Endothelial cell (in vitro differentiated cells): ENCODE data around the gene CHN2. TPM values are rescaled to one million over a fixed set of nuclear protein-coding genes. Genes with fewer than 3 reads are reported as not detected.

Source experiments
- DNase-seq: peaks from one replicate; pipeline ENCODE4 v3.0.0; 2021; ENCODE audit warnings: low spot score
- H3K27ac Mint-ChIP-seq: one replicate; pipeline ENCODE4 v1.8.0; 2021; ENCODE audit warnings: mixed read lengths, inconsistent platforms; ENCODE audit not compliant: unreplicated experiment
- H3K27me3 Mint-ChIP-seq: one replicate; pipeline ENCODE4 v1.8.0; 2021; ENCODE audit warnings: mild to moderate bottlenecking, moderate library complexity, mixed read lengths, inconsistent platforms; ENCODE audit not compliant: unreplicated experiment
- H3K36me3 Mint-ChIP-seq: one replicate; pipeline ENCODE4 v1.8.0; 2021; ENCODE audit warnings: mild to moderate bottlenecking, low read depth, mixed read lengths, inconsistent platforms; ENCODE audit not compliant: unreplicated experiment
- H3K4me1 Mint-ChIP-seq: one replicate; pipeline ENCODE4 v1.8.0; 2021; ENCODE audit warnings: mild to moderate bottlenecking, mixed read lengths, inconsistent platforms; ENCODE audit not compliant: unreplicated experiment
- H3K4me3 Mint-ChIP-seq: one replicate; pipeline ENCODE4 v1.8.0; 2021; ENCODE audit warnings: mild to moderate bottlenecking, mixed read lengths, inconsistent platforms; ENCODE audit not compliant: unreplicated experiment
- H3K9me3 Mint-ChIP-seq: one replicate; pipeline ENCODE4 v1.8.0; 2021; ENCODE audit warnings: mixed read lengths, inconsistent platforms; ENCODE audit not compliant: unreplicated experiment
- total RNA-seq: library from RNA; stranded (reverse); fragmentation: NEBNext Ultra II Directional; extraction: Animal tissue kit (Norgen Biotek cat#: 25700); gene quantifications from one replicate; pipeline ENCODE4 v1.2.1, GENCODE V29; 2021; ENCODE audit not compliant: unreplicated experiment
- TF ChIP-seq, protein P1 (sequence below): fragments of 200-600 bp; sonication (generic); IDR thresholded peaks from one replicate; pipeline ENCODE4 v1.5.0; 2021; ENCODE audit warnings: antibody characterized with exemption; ENCODE audit not compliant: unreplicated experiment

The CHN2 gene
- total RNA-seq, 1 donor from 2014 or later: 3.4 TPM

DNA sequence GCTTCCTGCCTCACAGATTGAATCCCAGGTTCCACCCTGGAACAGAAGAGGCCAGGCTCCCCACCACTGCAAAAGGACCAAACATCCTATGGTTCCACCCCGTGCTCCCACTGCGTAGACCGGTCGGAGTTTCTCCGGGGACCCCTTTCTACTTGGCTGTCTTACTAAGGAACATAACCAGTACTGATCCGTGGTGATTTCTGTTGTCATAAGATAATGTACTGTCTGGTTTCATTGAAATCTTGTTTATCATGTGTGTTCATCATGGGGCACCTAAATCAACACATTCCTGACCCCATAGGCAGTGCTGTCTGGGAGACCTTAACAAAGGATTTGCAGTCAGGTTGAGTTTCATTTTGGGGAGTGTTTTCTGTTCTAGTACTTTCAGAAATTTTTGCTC, 104.5 kb downstream of the CHN2 start:
- Mint-ChIP-seq H3K9me3 (no peaks in the 10 kb centered on the region), H3K4me3 (no peak overlapping the region), H3K36me3 (no peaks in the 10 kb centered on the region), H3K27me3 (peaks cover 8% of the 10 kb centered on the region), H3K4me1 (no peaks in the 10 kb centered on the region), H3K27ac (no peak overlapping the region)
- TF ChIP-seq, protein P1, sequence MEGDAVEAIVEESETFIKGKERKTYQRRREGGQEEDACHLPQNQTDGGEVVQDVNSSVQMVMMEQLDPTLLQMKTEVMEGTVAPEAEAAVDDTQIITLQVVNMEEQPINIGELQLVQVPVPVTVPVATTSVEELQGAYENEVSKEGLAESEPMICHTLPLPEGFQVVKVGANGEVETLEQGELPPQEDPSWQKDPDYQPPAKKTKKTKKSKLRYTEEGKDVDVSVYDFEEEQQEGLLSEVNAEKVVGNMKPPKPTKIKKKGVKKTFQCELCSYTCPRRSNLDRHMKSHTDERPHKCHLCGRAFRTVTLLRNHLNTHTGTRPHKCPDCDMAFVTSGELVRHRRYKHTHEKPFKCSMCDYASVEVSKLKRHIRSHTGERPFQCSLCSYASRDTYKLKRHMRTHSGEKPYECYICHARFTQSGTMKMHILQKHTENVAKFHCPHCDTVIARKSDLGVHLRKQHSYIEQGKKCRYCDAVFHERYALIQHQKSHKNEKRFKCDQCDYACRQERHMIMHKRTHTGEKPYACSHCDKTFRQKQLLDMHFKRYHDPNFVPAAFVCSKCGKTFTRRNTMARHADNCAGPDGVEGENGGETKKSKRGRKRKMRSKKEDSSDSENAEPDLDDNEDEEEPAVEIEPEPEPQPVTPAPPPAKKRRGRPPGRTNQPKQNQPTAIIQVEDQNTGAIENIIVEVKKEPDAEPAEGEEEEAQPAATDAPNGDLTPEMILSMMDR: no peak
- no peak for DNase-seq

DNA sequence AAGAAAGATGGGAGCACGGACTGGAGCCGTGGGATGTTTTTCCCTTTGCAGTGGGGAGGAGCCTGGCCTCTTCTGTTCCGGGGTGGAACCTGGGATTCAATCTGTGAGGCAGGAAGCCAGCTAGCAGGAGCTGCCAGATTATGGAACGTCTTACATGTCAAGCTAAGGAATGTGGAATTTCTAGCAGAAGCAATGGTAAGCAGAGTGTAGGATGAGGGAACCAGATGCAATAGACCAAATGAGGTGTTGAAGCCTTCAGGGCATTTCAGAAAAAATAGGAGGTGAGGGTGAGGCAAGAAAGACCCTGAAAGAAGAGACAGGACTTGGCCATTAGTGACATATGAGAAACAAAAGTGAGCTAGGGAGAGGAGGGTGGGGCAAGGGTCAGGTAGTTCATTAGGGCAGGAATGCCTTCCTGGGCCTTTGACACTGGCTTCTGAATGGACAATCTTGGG, 105.5 kb downstream of the CHN2 start:
- Mint-ChIP-seq H3K4me1 (peaks cover 6% of the 10 kb centered on the region), H3K9me3 (no peaks in the 10 kb centered on the region), H3K27ac (no peak overlapping the region), H3K4me3 (no peak overlapping the region), H3K27me3 (peaks cover 7% of the 10 kb centered on the region), H3K36me3 (no peaks in the 10 kb centered on the region)
- no peak for DNase-seq
- TF ChIP-seq, protein P1: no peak

DNA sequence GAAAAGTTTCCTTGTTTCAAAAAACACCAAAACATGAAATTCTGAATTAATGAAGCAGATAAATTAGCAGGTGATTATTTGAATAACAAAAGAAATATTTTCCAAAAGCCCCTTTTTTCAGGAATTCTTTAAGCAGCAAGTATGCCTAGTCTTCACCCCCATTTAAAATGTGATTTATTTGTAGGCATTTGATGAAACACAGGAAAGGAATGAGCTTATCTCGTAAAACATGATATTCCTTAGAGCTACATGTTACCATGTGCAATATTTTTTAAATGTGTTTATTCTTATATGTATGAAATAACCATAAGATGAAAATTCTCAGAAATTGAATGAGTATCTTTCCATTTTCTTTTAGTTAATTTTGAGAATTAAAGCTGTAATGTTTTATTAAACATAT, 106.1 kb downstream of the CHN2 start:
- no peak for DNase-seq
- Mint-ChIP-seq H3K27ac (no peak overlapping the region), H3K4me3 (no peak overlapping the region), H3K9me3 (no peaks in the 10 kb centered on the region), H3K27me3 (peaks cover 7% of the 10 kb centered on the region), H3K36me3 (no peaks in the 10 kb centered on the region), H3K4me1 (peaks cover 8% of the 10 kb centered on the region)
- TF ChIP-seq, protein P1: no peak

DNA sequence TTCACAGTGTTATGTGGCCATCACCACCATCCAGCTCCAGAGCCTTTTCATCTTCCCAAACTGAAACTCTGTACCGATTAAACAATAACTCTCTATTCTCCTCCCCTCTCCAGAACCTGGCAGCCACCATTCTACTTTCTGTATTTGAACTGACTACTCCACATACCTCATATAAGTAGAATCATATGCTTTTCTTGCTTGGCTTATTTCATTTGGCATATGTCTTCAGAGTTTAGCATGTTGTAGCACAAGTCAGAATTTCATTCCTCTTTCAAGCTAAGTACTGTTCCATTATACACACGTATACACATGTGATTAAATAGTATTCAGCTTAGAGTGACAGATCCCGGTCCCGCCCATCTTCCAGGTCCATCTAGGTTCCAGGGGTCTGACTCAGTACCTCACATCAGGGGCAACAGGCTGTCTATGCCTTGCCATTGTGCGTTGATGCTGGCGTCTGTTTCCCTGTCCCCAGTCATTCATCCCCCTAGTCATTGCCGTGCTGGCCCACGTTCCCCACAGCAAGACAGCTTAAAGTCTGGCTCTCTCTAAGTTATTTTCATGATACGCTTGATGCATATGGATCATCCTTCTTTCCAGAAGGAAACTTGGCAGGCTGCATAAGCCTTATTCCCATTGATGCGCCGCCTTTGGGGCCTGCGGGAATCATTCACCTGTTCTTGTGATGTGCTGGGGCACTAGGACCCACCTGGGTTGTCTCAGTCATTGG, 108.3 kb downstream of the CHN2 start:
- Mint-ChIP-seq H3K4me3 (no peak overlapping the region), H3K9me3 (no peaks in the 10 kb centered on the region), H3K27me3 (peaks cover 6% of the 10 kb centered on the region), H3K36me3 (no peaks in the 10 kb centered on the region), H3K4me1 (peaks cover 15% of the 10 kb centered on the region), H3K27ac (no peak overlapping the region)
- DNase-seq: no peak
- TF ChIP-seq, protein P1: no peak

DNA sequence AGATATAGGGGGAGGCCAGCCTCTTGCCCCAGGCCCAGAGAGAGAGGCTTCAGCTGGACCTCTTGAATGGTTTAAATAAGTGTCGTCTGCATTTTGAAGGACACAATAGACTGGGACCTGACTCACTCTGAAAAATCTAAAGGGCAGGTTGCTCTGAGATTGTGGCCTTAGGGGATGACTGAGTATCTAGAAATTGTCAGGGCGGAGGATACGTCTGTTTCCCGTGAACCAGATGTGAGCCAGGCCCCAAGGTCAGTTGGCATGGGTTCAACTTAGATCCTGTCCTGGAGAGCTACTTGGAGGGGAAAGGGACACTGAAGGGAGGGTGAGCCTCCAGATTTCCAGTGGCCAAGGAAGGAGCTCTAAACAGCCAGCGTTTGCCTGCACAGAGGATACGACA, 110.2 kb downstream of the CHN2 start:
- Mint-ChIP-seq H3K27ac (no peak overlapping the region), H3K4me3 (no peak overlapping the region), H3K27me3 (peaks cover 6% of the 10 kb centered on the region), H3K9me3 (no peaks in the 10 kb centered on the region), H3K4me1 (peaks cover 19% of the 10 kb centered on the region), H3K36me3 (no peaks in the 10 kb centered on the region)
- DNase-seq: no peak
- TF ChIP-seq, protein P1: no peak
